Liver (tissue), 3 donors: Measurements from ENCODE around the gene PIERCE2.

Experiments
- HNF4A ChIP-seq, 2 donors: conservative IDR thresholded peaks; 2 replicates each; pipeline ENCODE4 v1.6.1; 2016; ENCODE audit warnings: antibody characterized with exemption in 2 of 2, mild to moderate bottlenecking in 2 of 2
- HNF4G ChIP-seq: IDR thresholded peaks from 2 replicates; pipeline ENCODE4 v1.6.1; 2016; ENCODE audit warnings: antibody characterized with exemption
- JUND ChIP-seq, 2 donors: IDR thresholded peaks; 2 replicates each; pipeline ENCODE4 v1.6.1; 2016; ENCODE audit warnings: antibody characterized with exemption in 2 of 2
- RAD21 ChIP-seq, 2 donors: IDR thresholded peaks; 2 replicates each; pipeline ENCODE4 v1.6.1; 2016; ENCODE audit warnings: antibody characterized with exemption in 2 of 2, mild to moderate bottlenecking in 2 of 2
- TAF1 ChIP-seq: conservative IDR thresholded peaks from 2 replicates; pipeline ENCODE4 v1.6.1; 2016; ENCODE audit warnings: antibody characterized with exemption, mild to moderate bottlenecking
- TF ChIP-seq, protein P1 (sequence below): fragments of 150-350 bp; IDR thresholded peaks from 2 replicates; pipeline ENCODE4 v1.5.1; 2017; ENCODE audit warnings: improper control_type of control experiment, low read depth, low read length; ENCODE audit not compliant: missing input control
- TF ChIP-seq, protein P2 (sequence below): IDR thresholded peaks from 2 replicates; pipeline ENCODE4 v1.6.1; 2016; ENCODE audit warnings: antibody characterized with exemption
- TF ChIP-seq, protein P3 (sequence below): IDR thresholded peaks from 2 replicates; pipeline ENCODE4 v1.6.1; 2016; ENCODE audit warnings: antibody characterized with exemption, mild to moderate bottlenecking
- donor health status: healthy.
- donor health status: healthy.

DNA sequence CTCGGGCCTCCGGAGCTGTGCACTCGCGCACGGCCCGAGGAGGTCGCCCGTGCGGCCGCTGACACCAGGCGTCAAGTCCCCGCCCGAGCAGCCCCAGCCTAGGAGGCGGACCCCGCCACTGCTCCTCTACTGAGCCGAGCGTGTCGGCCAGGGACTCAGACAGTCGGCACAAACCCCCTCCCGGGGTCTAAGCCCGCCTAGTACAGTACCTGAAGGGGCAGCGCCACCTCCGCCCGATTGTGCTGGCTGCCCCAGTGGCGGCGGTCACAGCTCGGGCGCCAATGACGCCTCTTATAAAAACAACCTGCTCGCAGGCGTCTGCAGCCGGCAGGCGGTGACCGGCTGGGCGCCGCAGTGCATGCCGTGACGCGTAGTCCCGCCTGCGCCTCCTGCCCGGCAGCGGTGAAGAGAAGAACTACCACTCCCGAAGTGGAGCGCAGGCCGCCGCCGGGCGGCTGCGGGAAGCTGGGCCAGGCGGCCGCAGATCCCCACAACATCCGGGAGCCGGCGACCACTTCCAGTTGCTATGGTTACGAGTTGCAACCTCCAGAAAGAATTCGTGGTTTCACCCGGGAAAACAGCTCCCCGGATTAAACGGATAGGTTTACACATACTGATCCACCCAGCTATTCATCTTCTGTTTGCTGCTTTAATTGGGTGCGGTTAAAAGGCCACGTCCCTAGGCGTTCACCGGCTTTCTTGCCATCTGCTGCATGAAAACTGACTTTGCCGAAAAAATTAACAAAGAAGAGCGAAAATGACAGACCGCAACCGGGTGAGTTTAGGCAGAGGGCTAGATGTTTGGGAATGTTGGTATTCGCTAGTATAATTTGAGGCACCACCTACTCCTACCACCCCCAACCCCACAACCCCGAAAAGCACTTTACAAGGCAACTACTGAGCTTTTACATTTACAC is at the start of gene PIERCE2, which contains the start of gene CCPG1:
- TF ChIP-seq, protein P1, sequence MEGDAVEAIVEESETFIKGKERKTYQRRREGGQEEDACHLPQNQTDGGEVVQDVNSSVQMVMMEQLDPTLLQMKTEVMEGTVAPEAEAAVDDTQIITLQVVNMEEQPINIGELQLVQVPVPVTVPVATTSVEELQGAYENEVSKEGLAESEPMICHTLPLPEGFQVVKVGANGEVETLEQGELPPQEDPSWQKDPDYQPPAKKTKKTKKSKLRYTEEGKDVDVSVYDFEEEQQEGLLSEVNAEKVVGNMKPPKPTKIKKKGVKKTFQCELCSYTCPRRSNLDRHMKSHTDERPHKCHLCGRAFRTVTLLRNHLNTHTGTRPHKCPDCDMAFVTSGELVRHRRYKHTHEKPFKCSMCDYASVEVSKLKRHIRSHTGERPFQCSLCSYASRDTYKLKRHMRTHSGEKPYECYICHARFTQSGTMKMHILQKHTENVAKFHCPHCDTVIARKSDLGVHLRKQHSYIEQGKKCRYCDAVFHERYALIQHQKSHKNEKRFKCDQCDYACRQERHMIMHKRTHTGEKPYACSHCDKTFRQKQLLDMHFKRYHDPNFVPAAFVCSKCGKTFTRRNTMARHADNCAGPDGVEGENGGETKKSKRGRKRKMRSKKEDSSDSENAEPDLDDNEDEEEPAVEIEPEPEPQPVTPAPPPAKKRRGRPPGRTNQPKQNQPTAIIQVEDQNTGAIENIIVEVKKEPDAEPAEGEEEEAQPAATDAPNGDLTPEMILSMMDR: peak; percentile 90
- TF ChIP-seq HNF4G (no peak), HNF4A (conservative IDR thresholded peaks at IDR 0.05) (no peak), JUND (IDR thresholded peaks at IDR 0.05) (no peak), TAF1 (peak; percentile 71), RAD21 (IDR thresholded peaks at IDR 0.05) (peak; percentile 38 to 46)
- TF ChIP-seq, protein P2, sequence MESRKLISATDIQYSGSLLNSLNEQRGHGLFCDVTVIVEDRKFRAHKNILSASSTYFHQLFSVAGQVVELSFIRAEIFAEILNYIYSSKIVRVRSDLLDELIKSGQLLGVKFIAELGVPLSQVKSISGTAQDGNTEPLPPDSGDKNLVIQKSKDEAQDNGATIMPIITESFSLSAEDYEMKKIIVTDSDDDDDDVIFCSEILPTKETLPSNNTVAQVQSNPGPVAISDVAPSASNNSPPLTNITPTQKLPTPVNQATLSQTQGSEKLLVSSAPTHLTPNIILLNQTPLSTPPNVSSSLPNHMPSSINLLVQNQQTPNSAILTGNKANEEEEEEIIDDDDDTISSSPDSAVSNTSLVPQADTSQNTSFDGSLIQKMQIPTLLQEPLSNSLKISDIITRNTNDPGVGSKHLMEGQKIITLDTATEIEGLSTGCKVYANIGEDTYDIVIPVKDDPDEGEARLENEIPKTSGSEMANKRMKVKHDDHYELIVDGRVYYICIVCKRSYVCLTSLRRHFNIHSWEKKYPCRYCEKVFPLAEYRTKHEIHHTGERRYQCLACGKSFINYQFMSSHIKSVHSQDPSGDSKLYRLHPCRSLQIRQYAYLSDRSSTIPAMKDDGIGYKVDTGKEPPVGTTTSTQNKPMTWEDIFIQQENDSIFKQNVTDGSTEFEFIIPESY: no peak
- TF ChIP-seq, protein P3, sequence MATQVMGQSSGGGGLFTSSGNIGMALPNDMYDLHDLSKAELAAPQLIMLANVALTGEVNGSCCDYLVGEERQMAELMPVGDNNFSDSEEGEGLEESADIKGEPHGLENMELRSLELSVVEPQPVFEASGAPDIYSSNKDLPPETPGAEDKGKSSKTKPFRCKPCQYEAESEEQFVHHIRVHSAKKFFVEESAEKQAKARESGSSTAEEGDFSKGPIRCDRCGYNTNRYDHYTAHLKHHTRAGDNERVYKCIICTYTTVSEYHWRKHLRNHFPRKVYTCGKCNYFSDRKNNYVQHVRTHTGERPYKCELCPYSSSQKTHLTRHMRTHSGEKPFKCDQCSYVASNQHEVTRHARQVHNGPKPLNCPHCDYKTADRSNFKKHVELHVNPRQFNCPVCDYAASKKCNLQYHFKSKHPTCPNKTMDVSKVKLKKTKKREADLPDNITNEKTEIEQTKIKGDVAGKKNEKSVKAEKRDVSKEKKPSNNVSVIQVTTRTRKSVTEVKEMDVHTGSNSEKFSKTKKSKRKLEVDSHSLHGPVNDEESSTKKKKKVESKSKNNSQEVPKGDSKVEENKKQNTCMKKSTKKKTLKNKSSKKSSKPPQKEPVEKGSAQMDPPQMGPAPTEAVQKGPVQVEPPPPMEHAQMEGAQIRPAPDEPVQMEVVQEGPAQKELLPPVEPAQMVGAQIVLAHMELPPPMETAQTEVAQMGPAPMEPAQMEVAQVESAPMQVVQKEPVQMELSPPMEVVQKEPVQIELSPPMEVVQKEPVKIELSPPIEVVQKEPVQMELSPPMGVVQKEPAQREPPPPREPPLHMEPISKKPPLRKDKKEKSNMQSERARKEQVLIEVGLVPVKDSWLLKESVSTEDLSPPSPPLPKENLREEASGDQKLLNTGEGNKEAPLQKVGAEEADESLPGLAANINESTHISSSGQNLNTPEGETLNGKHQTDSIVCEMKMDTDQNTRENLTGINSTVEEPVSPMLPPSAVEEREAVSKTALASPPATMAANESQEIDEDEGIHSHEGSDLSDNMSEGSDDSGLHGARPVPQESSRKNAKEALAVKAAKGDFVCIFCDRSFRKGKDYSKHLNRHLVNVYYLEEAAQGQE: peak; percentile 82
